H9 (cell line): Measurements from ENCODE around the gene C15orf40. TPM values are rescaled to one million over a fixed set of nuclear protein-coding genes. Genes with fewer than 3 reads are reported as not detected.

Experiments
- DNase-seq: peaks from one replicate; pipeline ENCODE4 v3.0.0-alpha.2; 2017
- H2AFZ ChIP-seq: one replicate; pipeline ENCODE4 v1.6.1; 2013; ENCODE audit warnings: mild to moderate bottlenecking, low read length, control low read depth, moderate library complexity
- H2AK5ac ChIP-seq: 2 replicates; pipeline ENCODE4 v1.6.1; 2013; ENCODE audit warnings: low read length, control low read depth, mixed read lengths; ENCODE audit not compliant: insufficient read length
- H2BK120ac ChIP-seq: one replicate; pipeline ENCODE4 v1.6.1; 2013; ENCODE audit warnings: low read depth, mild to moderate bottlenecking, low read length, control low read depth, inconsistent platforms; ENCODE audit not compliant: poor library complexity, severe bottlenecking
- H2BK12ac ChIP-seq: 2 replicates; pipeline ENCODE4 v1.6.1; 2013; ENCODE audit warnings: low read length, control low read depth, mixed read lengths, low read depth; ENCODE audit not compliant: insufficient read length
- H2BK15ac ChIP-seq: 2 replicates; pipeline ENCODE4 v1.6.1; 2013; ENCODE audit warnings: low read depth, low read length, control low read depth
- H2BK20ac ChIP-seq: one replicate; pipeline ENCODE4 v1.6.1; 2013; ENCODE audit warnings: low read depth, mild to moderate bottlenecking, low read length, control low read depth, inconsistent platforms; ENCODE audit not compliant: poor library complexity, severe bottlenecking
- H2BK5ac ChIP-seq: 2 replicates; pipeline ENCODE4 v1.6.1; 2013; ENCODE audit warnings: low read length, control low read depth, mixed read lengths; ENCODE audit not compliant: insufficient read length
- H3K14ac ChIP-seq: 2 replicates; pipeline ENCODE4 v1.6.1; 2013; ENCODE audit warnings: low read length, control low read depth; ENCODE audit not compliant: insufficient read depth
- H3K18ac ChIP-seq: 2 replicates; pipeline ENCODE4 v1.6.1; 2013; ENCODE audit warnings: low read depth, mild to moderate bottlenecking, mixed read lengths, low read length, control low read depth; ENCODE audit not compliant: insufficient read length
- H3K23ac ChIP-seq: 2 replicates; pipeline ENCODE4 v1.6.1; 2013; ENCODE audit warnings: low read length, control low read depth, mixed read lengths, low read depth; ENCODE audit not compliant: insufficient read length
- H3K23me2 ChIP-seq: 2 replicates; pipeline ENCODE4 v1.6.1; 2013; ENCODE audit warnings: low read depth, mild to moderate bottlenecking, mixed read lengths, low read length, control low read depth; ENCODE audit not compliant: insufficient read length, poor library complexity, severe bottlenecking
- H3K27ac ChIP-seq: 2 replicates; pipeline ENCODE4 v1.5.1; 2013; ENCODE audit warnings: low read length, control low read depth, mixed read lengths, low read depth; ENCODE audit not compliant: insufficient read length
- H3K27me3 ChIP-seq: 2 replicates; pipeline ENCODE4 v1.6.1; 2013; ENCODE audit warnings: low read length, control low read depth, inconsistent platforms; ENCODE audit not compliant: insufficient read depth
- H3K4ac ChIP-seq: 2 replicates; pipeline ENCODE4 v1.6.1; 2013; ENCODE audit warnings: low read depth, mild to moderate bottlenecking, control low read depth, inconsistent platforms, low read length, moderate library complexity
- H3K4me1 ChIP-seq: 2 replicates; pipeline ENCODE4 v1.6.1; 2013; ENCODE audit warnings: low read length, control low read depth, inconsistent platforms; ENCODE audit not compliant: insufficient read depth
- H3K4me2 ChIP-seq: 2 replicates; pipeline ENCODE4 v1.6.1; 2013; ENCODE audit warnings: low read length, control low read depth, mixed read lengths; ENCODE audit not compliant: insufficient read length, insufficient read depth
- H3K56ac ChIP-seq: 2 replicates; pipeline ENCODE4 v1.6.1; 2013; ENCODE audit warnings: low read depth, mild to moderate bottlenecking, mixed read lengths, low read length, control low read depth; ENCODE audit not compliant: insufficient read length
- H3K79me1 ChIP-seq: 2 replicates; pipeline ENCODE4 v1.6.1; 2013; ENCODE audit warnings: low read depth, mild to moderate bottlenecking, moderate library complexity, low read length, control low read depth, inconsistent platforms; ENCODE audit not compliant: insufficient read depth, poor library complexity, severe bottlenecking
- H3K79me2 ChIP-seq: 2 replicates; pipeline ENCODE4 v1.6.1; 2013; ENCODE audit warnings: low read length, control low read depth, inconsistent platforms; ENCODE audit not compliant: insufficient read depth
- H3K9ac ChIP-seq: 2 replicates; pipeline ENCODE4 v1.6.1; 2013; ENCODE audit warnings: low read length, control low read depth, mixed read lengths; ENCODE audit not compliant: insufficient read length; ENCODE audit errors: extremely low read depth
- H3K9me3 ChIP-seq: one replicate; pipeline ENCODE4 v1.6.1; 2013; ENCODE audit warnings: low read depth, low read length, inconsistent platforms; ENCODE audit not compliant: control insufficient read depth
- H3T11ph ChIP-seq: one replicate; pipeline ENCODE4 v1.6.1; 2013; ENCODE audit warnings: mild to moderate bottlenecking, low read length, control low read depth, inconsistent platforms
- H4K20me1 ChIP-seq: one replicate; pipeline ENCODE4 v1.6.1; 2013; ENCODE audit not compliant: control insufficient read depth, insufficient read length, insufficient read depth
- H4K5ac ChIP-seq: 2 replicates; pipeline ENCODE4 v1.6.1; 2013; ENCODE audit warnings: low read depth, mild to moderate bottlenecking, mixed read lengths, low read length, control low read depth; ENCODE audit not compliant: insufficient read length
- H4K8ac ChIP-seq: replicated peaks from 2 replicates; pipeline ENCODE4 v1.6.1; 2013; ENCODE audit warnings: low read length, control low read depth, mixed read lengths, low read depth; ENCODE audit not compliant: insufficient read length
- H4K91ac ChIP-seq: 2 replicates; pipeline ENCODE4 v1.6.1; 2013; ENCODE audit warnings: low read depth, mild to moderate bottlenecking, moderate library complexity, mixed read lengths, low read length, control low read depth; ENCODE audit not compliant: insufficient read length
- H3K27ac Mint-ChIP-seq, 3 experiments: 2 replicates in 2 of 3; 3 replicates in 1 of 3; pipeline ENCODE4 v1.8.0; 2020 to 2021; ENCODE audit warnings: mixed read lengths in 3 of 3, mild to moderate bottlenecking in 1 of 3, moderate library complexity in 1 of 3
- H3K27me3 Mint-ChIP-seq: 2 replicates; pipeline ENCODE4 v1.8.0; 2021; ENCODE audit warnings: low read depth, mild to moderate bottlenecking, moderate library complexity, mixed read lengths
- H3K36me3 Mint-ChIP-seq, 3 experiments: 2 replicates in 2 of 3; 3 replicates in 1 of 3; pipeline ENCODE4 v1.8.0; 2020 to 2021; ENCODE audit warnings: low read depth in 3 of 3, mixed read lengths in 3 of 3; ENCODE audit not compliant: insufficient read depth in 1 of 3
- H3K4me1 Mint-ChIP-seq, 2 experiments: 2 replicates each; pipeline ENCODE4 v1.8.0; 2020; ENCODE audit warnings: mixed read lengths in 2 of 2
- H3K4me3 Mint-ChIP-seq, 2 experiments: 2 replicates in 1 of 2; 3 replicates in 1 of 2; pipeline ENCODE4 v1.8.0; 2020 to 2021; ENCODE audit warnings: mild to moderate bottlenecking in 2 of 2, mixed read lengths in 2 of 2, moderate library complexity in 1 of 2
- H3K9me3 Mint-ChIP-seq, 2 experiments: 2 replicates in 1 of 2; 3 replicates in 1 of 2; pipeline ENCODE4 v1.8.0; 2020; ENCODE audit warnings: mild to moderate bottlenecking in 2 of 2, mixed read lengths in 2 of 2, moderate library complexity in 1 of 2
- WGBS: extraction: QIAGEN DNeasy Blood & Tissue Kit; methylation state at CpG from one replicate; pipeline ENCODE4 v1.1.7; 2013; ENCODE audit warnings: missing lambda C conversion rate, low lambda C conversion rate, mixed read lengths; ENCODE audit not compliant: insufficient read length; ENCODE audit errors: extremely low coverage; 5-methylcytosine and 5-hydroxymethylcytosine counted together
- total RNA-seq: library from RNA; stranded (reverse); gene quantifications from 2 replicates; pipeline ENCODE4 v1.2.1, GENCODE V29; 2021
- TF ChIP-seq, protein P1 (sequence below): fragments of 200-600 bp; sonication (generic); conservative IDR thresholded peaks from 3 replicates; pipeline ENCODE4 v1.8.0; 2021; ENCODE audit warnings: antibody characterized with exemption, mild to moderate bottlenecking

The C15orf40 gene
- total RNA-seq, 1 experiment from 2014 or later = 11.5 TPM

DNA sequence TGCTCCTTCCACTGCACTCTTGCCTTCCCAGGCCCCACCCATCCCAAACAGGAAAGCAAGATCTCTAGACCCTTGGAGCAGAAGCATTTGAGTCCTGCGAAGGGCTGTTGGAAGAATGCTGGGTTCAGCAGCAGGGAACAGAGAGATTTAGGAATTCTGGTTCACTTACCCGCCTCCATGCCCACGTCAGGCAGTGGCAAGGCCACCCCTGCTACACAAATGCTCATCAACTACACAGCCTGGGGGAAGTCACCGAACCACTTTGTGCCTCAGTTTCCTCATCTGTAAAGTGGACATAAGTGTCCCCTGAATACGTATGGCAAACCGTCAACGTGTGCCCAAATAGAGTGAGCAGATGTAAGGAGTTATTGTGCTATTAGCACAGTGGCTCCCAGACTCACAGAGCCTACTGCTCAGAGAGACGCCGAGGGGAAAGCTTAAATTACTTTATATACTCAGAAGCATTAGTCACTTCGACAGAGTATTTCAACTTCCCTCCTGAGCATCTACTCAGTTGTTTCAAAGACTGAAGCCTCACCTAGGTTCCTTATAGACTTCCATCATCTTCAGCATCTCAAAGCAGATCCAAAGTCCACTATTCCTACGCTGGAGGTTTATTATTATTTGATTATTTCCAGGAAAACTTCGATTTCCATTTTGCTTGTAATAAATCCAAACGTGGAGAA, 59.8 kb downstream of the C15orf40 start:
- Histone ChIP-seq H3K4ac (no peak overlapping the region), H2AFZ (no peak overlapping the region), H3K9ac (no peak overlapping the region), H3K9me3 (no peaks in the 10 kb centered on the region), H3K79me2 (no peaks in the 10 kb centered on the region), H2AK5ac (no peak overlapping the region), H2BK120ac (no peak overlapping the region), H3K56ac (no peak overlapping the region), H2BK5ac (no peak overlapping the region), H3K27ac (no peak overlapping the region), H3K14ac (no peak overlapping the region), H3K4me2 (peak overlapping the region; percentile 42), H3K18ac (no peak overlapping the region), H3K23me2 (peaks cover 8% of the 10 kb centered on the region), H3K27me3 (peaks cover 2% of the 10 kb centered on the region; the same call in 1 of the 2 replicates), H4K5ac (no peak overlapping the region), H3K4me1 (no peaks in the 10 kb centered on the region), H2BK15ac (no peak overlapping the region), H2BK12ac (no peak overlapping the region), H2BK20ac (no peak overlapping the region), H3T11ph (no peak overlapping the region), H4K8ac (no peak overlapping the region), H3K23ac (no peak overlapping the region), H3K79me1 (no peaks in the 10 kb centered on the region), H4K91ac (no peak overlapping the region), H4K20me1 (no peaks in the 10 kb centered on the region)
- Mint-ChIP-seq H3K4me1 (peaks cover 5 to 8% of the 10 kb centered on the region in 2 experiments; a peak in 3 of 4 replicates), H3K4me3 (no peak overlapping the region; a peak in 2 of 5 replicates), H3K27ac (no peak overlapping the region), H3K36me3 (no peaks in the 10 kb centered on the region), H3K9me3 (no peaks in the 10 kb centered on the region), H3K27me3 (peaks cover 14% of the 10 kb centered on the region)
- DNase-seq = no peak
- WGBS = no CpG with 5 or more reads among the region's 13 CpGs
- TF ChIP-seq, protein P1, sequence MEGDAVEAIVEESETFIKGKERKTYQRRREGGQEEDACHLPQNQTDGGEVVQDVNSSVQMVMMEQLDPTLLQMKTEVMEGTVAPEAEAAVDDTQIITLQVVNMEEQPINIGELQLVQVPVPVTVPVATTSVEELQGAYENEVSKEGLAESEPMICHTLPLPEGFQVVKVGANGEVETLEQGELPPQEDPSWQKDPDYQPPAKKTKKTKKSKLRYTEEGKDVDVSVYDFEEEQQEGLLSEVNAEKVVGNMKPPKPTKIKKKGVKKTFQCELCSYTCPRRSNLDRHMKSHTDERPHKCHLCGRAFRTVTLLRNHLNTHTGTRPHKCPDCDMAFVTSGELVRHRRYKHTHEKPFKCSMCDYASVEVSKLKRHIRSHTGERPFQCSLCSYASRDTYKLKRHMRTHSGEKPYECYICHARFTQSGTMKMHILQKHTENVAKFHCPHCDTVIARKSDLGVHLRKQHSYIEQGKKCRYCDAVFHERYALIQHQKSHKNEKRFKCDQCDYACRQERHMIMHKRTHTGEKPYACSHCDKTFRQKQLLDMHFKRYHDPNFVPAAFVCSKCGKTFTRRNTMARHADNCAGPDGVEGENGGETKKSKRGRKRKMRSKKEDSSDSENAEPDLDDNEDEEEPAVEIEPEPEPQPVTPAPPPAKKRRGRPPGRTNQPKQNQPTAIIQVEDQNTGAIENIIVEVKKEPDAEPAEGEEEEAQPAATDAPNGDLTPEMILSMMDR = no peak
